COLO829 (cell line): ENCODE data around the gene SERPINE2.

Source experiments
- DNase-seq: peaks from one replicate; pipeline ENCODE4 v3.0.0; 2012; ENCODE audit warnings: low spot score

SERPINE2 gene

GRCh38 chr2:224046752-224047151, 7.7 kb upstream of the SERPINE2 start:
- no peak for DNase-seq

- peak; percentile 96 for DNase-seq
These were observed 3.2 kb upstream of the SERPINE2 start for GRCh38 chr2:224042191-224042696.

GRCh38 chr2:224041554-224041953, 2.5 kb upstream of the SERPINE2 start:
- no peak for DNase-seq

- no peak for DNase-seq
These were observed 1.7 kb upstream of the SERPINE2 start for GRCh38 chr2:224040753-224041152.

- no peak for DNase-seq
These were observed 819 bp upstream of the SERPINE2 start for GRCh38 chr2:224039770-224040440.

GRCh38 chr2:224038830-224039079, 331 bp downstream of the SERPINE2 start:
- DNase-seq: no peak

GRCh38 chr2:224038049-224038829, 847 bp downstream of the SERPINE2 start:
- no peak for DNase-seq

GRCh38 chr2:224036731-224037361, 2.2 kb downstream of the SERPINE2 start:
- no peak for DNase-seq

- DNase-seq: no peak
These were observed 5.1 kb downstream of the SERPINE2 start for GRCh38 chr2:224034017-224034416.

GRCh38 chr2:224033601-224034000, 5.5 kb downstream of the SERPINE2 start:
- DNase-seq: no peak

- DNase-seq: no peak
These were observed 6.8 kb downstream of the SERPINE2 start for GRCh38 chr2:224032283-224032682.

- DNase-seq: no peak
These were observed 7.6 kb downstream of the SERPINE2 start for GRCh38 chr2:224031358-224031970.

- no peak for DNase-seq
These were observed 8.3 kb downstream of the SERPINE2 start for GRCh38 chr2:224030786-224031185.

- no peak for DNase-seq
These were observed 9.2 kb downstream of the SERPINE2 start for GRCh38 chr2:224029876-224030275.

- no peak for DNase-seq
These were observed 11.2 kb downstream of the SERPINE2 start for GRCh38 chr2:224027931-224028330.

GRCh38 chr2:224027070-224027469, 12.0 kb downstream of the SERPINE2 start:
- DNase-seq: no peak

- no peak for DNase-seq
These were observed 13.2 kb downstream of the SERPINE2 start for GRCh38 chr2:224025874-224026273.

- no peak for DNase-seq
These were observed 14.8 kb downstream of the SERPINE2 start for GRCh38 chr2:224024270-224024669.

- no peak for DNase-seq
These were observed 15.9 kb downstream of the SERPINE2 start for GRCh38 chr2:224023188-224023587.

GRCh38 chr2:224022486-224022885, 16.6 kb downstream of the SERPINE2 start:
- DNase-seq: no peak

GRCh38 chr2:224020523-224020922, 18.6 kb downstream of the SERPINE2 start:
- no peak for DNase-seq

- DNase-seq: no peak
These were observed 21.1 kb downstream of the SERPINE2 start for GRCh38 chr2:224017957-224018356.

- DNase-seq: no peak
These were observed 22.1 kb downstream of the SERPINE2 start for GRCh38 chr2:224016963-224017362.
